HepG2 (cell line): ENCODE results near the gene JPH4. TPM values are rescaled to one million over a fixed set of nuclear protein-coding genes. Genes with fewer than 3 reads are reported as not detected.

Experiments used
- ATAC-seq: fragments of 200-7000 bp; cut with Tn5 transposase; 3 replicates; pipeline ENCODE4 v1.9.1; 2020; ENCODE audit warnings: mild to moderate bottlenecking, moderate library complexity
- BruUV-seq: library from RNA; stranded (reverse); fragments of 400-500 nt; replicated peaks from 2 replicates; lab custom pipeline; 2021; lab: Mats Ljungman, UMichigan
- CTCF ChIA-PET: fragments of 300-600 bp; formaldehyde crosslinking; extraction: SDS; loops from one replicate; lab custom pipeline; 2021; ENCODE audit warnings: low total read pairs, inconsistent platforms, low intra/inter-chr PET ratio; lab: Yijun Ruan, JAX
- POLR2A ChIA-PET: fragments of 350-600 bp; sonication (Branson Sonifier 250); formaldehyde crosslinking; loops from one replicate; lab custom pipeline; 2020; ENCODE audit warnings: antibody characterized with exemption, inconsistent platforms; lab: Yijun Ruan, JAX
- DNase-seq: peaks from one replicate; pipeline ENCODE4 v3.0.0-alpha.2; 2015; ENCODE audit warnings: low spot score
- FAIRE-seq: peaks from 3 replicates; lab custom pipeline; 2011; peaks lifted over from hg19 to GRCh38; lab: Jason Lieb, UNC
- H2AFZ ChIP-seq: one replicate; pipeline ENCODE4 v1.6.1; 2011; ENCODE audit warnings: low read length, inconsistent platforms
- H3K27ac ChIP-seq: fragments of 300-600 bp; 3 replicates; pipeline ENCODE4 v1.8.0; 2011; ENCODE audit warnings: mixed run types, mild to moderate bottlenecking, mixed read lengths, low read length, inconsistent platforms; ENCODE audit not compliant: insufficient read depth; ENCODE audit errors: extremely low read length
- H3K27me3 ChIP-seq, 2 experiments: fragments of 200-600 bp in 1 of 2; 2 replicates in 1 of 2; 3 replicates in 1 of 2; pipeline versions ENCODE4 v1.6.0 to v1.8.0; 2011; ENCODE audit warnings: low read length in 2 of 2, mild to moderate bottlenecking in 2 of 2, moderate library complexity in 2 of 2, inconsistent platforms in 1 of 2; ENCODE audit not compliant: insufficient read depth in 2 of 2, control insufficient read depth in 1 of 2
- H3K36me3 ChIP-seq, 2 experiments: fragments of 200-600 bp in 1 of 2; replicated peaks in 1 of 2; 2 replicates in 1 of 2; 3 replicates in 1 of 2; pipeline versions ENCODE4 v1.5.1 to v1.8.0; 2011; ENCODE audit warnings: low read length in 2 of 2, inconsistent platforms in 1 of 2; ENCODE audit not compliant: insufficient read depth in 2 of 2, control insufficient read depth in 1 of 2
- H3K4me1 ChIP-seq: 2 replicates; pipeline ENCODE4 v1.5.1; 2012; ENCODE audit warnings: low read length, inconsistent platforms; ENCODE audit not compliant: insufficient read depth
- H3K4me2 ChIP-seq: 2 replicates; pipeline ENCODE4 v1.6.0; 2011; ENCODE audit warnings: low read depth, low read length, inconsistent platforms
- H3K4me3 ChIP-seq, 3 experiments: fragments of 200-600 bp in 1 of 3; sonication (generic), shearing (Covaris generic) in 1 of 3; replicated peaks in 1 of 3; 2 replicates each; pipeline ENCODE4 v1.5.1; 2011 to 2016; ENCODE audit warnings: low read length in 3 of 3, inconsistent platforms in 2 of 3, low read depth in 2 of 3, mild to moderate bottlenecking in 2 of 3, control low read depth in 1 of 3, mixed read lengths in 1 of 3; ENCODE audit not compliant: insufficient read depth in 1 of 3
- H3K79me2 ChIP-seq: one replicate; pipeline ENCODE4 v1.6.1; 2011; ENCODE audit warnings: low read length, inconsistent platforms; ENCODE audit not compliant: insufficient read depth
- H3K9ac ChIP-seq: 2 replicates; pipeline ENCODE4 v1.6.0; 2011; ENCODE audit warnings: mild to moderate bottlenecking, low read depth, low read length, inconsistent platforms; ENCODE audit not compliant: insufficient read depth
- H3K9me3 ChIP-seq: 2 replicates; pipeline ENCODE4 v1.5.1; 2012; ENCODE audit warnings: mild to moderate bottlenecking, low read length
- H4K20me1 ChIP-seq: 2 replicates; pipeline ENCODE4 v1.6.0; 2011; ENCODE audit warnings: inconsistent platforms, mild to moderate bottlenecking, low read length, moderate library complexity; ENCODE audit not compliant: insufficient read depth
- MTA1 ChIP-seq: sonication (generic); formaldehyde crosslinking; IDR thresholded peaks from 2 replicates; pipeline ENCODE4 v1.4.0; 2020; ENCODE audit warnings: missing genetic modification reagents, mild to moderate bottlenecking, borderline replicate concordance
- PRPF4 ChIP-seq: fragments of 200-400 bp; formaldehyde crosslinking; IDR thresholded peaks from 2 replicates; pipeline ENCODE4 v1.6.1; 2016; ENCODE audit warnings: low read length, low read depth; ENCODE audit not compliant: poor library complexity, severe bottlenecking
- ZNF263 ChIP-seq: sonication (generic); formaldehyde crosslinking; IDR thresholded peaks from 2 replicates; pipeline ENCODE4 v1.4.0; 2020; ENCODE audit warnings: missing genetic modification reagents
- ZNF605 ChIP-seq: sonication (generic); formaldehyde crosslinking; IDR thresholded peaks from 2 replicates; pipeline ENCODE4 v1.8.0; 2022; ENCODE audit warnings: mild to moderate bottlenecking, missing genetic modification reagents
- WGBS: methylation state at CpG from one replicate; pipeline ENCODE4 v1.1.6; 2017; ENCODE audit warnings: low lambda C conversion rate; 5-methylcytosine and 5-hydroxymethylcytosine counted together
- in situ Hi-C: cut with HindIII; loops from 2 replicates; pipeline ENCODE4 v1.10.0; 2017; ENCODE audit warnings: low pct_unique_long_range_greater_than_20kb; ENCODE audit not compliant: extremely low pct_ligation_motif_present
- intact Hi-C: fragments of 100-400 bp; cut with micrococcal nuclease; formaldehyde crosslinking; loops from one replicate; pipeline ENCODE4 v1.10.0; 2022; ENCODE audit not compliant: unreplicated experiment
- polyA plus RNA-seq, 8 experiments: library from polyadenylated mRNA; depleted of rRNA in 3 of 8; stranded (reverse) in 7 of 8; unstranded in 1 of 8; fragments of >200 nt; fragmentation: Illumina TruSeq in 4 of 8; extraction: Trizol in 4 of 8; gene quantifications; 2 replicates each; pipeline versions ENCODE4 v1.2.1 to v1.2.3, GENCODE V29; 2011 to 2016; ENCODE audit warnings: low read depth in 4 of 8, missing spikeins in 1 of 8, mixed read lengths in 1 of 8; ENCODE audit not compliant: insufficient read depth in 1 of 8
- total RNA-seq, 5 experiments: library from RNA; depleted of rRNA; stranded (reverse); fragments of >200 nt; fragmentation: Illumina TruSeq; extraction: Trizol; gene quantifications; 2 replicates each; pipeline ENCODE4 v1.2.3, GENCODE V29; 2016; ENCODE audit warnings: low read depth in 1 of 5
- TF ChIP-seq, protein P1 (sequence below): sonication (generic); formaldehyde crosslinking; IDR thresholded peaks from 2 replicates; pipeline ENCODE4 v1.5.0; 2020; ENCODE audit warnings: mild to moderate bottlenecking, missing genetic modification reagents
- TF ChIP-seq, protein P2 (sequence below): sonication (generic); formaldehyde crosslinking; IDR thresholded peaks from 2 replicates; pipeline ENCODE4 v1.4.0; 2020; ENCODE audit warnings: missing genetic modification reagents

The JPH4 gene
- total and polyA plus RNA-seq, 2 of the 13 experiments (the other 11 are each of a cell fraction or from before 2014, with no cell fraction given): 0.08 to 0.22 TPM

GRCh38 chr14:23538785-23539184 lies 39.8 kb downstream of the JPH4 start (continued):
- TF ChIP-seq, protein P1, sequence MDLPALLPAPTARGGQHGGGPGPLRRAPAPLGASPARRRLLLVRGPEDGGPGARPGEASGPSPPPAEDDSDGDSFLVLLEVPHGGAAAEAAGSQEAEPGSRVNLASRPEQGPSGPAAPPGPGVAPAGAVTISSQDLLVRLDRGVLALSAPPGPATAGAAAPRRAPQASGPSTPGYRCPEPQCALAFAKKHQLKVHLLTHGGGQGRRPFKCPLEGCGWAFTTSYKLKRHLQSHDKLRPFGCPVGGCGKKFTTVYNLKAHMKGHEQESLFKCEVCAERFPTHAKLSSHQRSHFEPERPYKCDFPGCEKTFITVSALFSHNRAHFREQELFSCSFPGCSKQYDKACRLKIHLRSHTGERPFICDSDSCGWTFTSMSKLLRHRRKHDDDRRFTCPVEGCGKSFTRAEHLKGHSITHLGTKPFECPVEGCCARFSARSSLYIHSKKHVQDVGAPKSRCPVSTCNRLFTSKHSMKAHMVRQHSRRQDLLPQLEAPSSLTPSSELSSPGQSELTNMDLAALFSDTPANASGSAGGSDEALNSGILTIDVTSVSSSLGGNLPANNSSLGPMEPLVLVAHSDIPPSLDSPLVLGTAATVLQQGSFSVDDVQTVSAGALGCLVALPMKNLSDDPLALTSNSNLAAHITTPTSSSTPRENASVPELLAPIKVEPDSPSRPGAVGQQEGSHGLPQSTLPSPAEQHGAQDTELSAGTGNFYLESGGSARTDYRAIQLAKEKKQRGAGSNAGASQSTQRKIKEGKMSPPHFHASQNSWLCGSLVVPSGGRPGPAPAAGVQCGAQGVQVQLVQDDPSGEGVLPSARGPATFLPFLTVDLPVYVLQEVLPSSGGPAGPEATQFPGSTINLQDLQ: 0 out of 2 replicates have a peak, but pooled peaks have one; percentile 25
- TF ChIP-seq ZNF605 (CRISPR knock-in tag) (no peak), ZNF263 (peak; percentile 70)
- TF ChIP-seq, protein P2, sequence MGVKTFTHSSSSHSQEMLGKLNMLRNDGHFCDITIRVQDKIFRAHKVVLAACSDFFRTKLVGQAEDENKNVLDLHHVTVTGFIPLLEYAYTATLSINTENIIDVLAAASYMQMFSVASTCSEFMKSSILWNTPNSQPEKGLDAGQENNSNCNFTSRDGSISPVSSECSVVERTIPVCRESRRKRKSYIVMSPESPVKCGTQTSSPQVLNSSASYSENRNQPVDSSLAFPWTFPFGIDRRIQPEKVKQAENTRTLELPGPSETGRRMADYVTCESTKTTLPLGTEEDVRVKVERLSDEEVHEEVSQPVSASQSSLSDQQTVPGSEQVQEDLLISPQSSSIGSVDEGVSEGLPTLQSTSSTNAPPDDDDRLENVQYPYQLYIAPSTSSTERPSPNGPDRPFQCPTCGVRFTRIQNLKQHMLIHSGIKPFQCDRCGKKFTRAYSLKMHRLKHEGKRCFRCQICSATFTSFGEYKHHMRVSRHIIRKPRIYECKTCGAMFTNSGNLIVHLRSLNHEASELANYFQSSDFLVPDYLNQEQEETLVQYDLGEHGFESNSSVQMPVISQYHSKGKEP (CRISPR knock-in tag): no peak

DNA sequence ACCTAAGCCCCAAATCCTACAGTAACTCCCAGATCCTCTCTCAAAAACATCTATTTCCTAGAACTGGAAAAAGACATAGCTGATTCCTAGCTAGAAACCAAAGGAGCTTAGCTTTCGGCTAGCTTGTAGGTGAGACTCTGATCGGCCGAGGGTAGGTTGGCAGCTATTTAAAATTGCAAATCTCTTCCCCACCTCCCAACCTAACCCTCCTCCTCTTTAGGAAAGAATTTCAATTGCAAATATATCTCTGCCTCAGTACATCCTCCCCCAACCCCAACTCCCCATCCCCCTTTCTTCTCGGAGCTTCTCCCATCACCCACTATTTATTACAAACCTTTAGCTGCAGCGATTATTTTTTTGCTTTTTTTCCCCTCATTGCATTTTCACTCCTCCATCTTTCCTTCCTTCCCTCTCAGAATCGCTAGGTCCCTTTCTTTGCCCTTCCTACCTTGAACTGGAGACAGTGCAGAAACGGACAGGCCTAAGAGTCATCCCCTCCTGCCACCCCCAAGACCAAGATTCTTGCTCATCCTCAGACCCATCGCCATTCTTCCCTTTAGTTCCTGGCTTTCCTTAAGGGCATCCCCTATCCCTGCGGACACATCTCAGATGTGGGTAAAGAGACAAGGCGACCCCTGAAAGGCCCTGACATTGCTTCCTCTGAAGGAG lies 40.4 kb downstream of the JPH4 start:
- WGBS: 50% methylated on average over 10 of the region's 10 CpGs

More for the DNA sequence above, 40.4 kb downstream of the JPH4 start:
- H3K36me3 ChIP-seq: no peaks in the 10 kb centered on the region
- ChIA-PET POLR2A (interaction anchor here (0.7 to 3.5 kb wide), 4 partner anchors 9 to 443 kb away, joined by 3 to 17 read pairs (median 4); partner anchors contain the start of genes ACIN1, C14orf119 and THTPA), CTCF (interaction anchor here (2.8 to 3.0 kb wide), 2 partner anchors 25 to 60 kb away, joined by 12 to 58 read pairs; no protein-coding TSS in a partner anchor)
- H3K4me1 ChIP-seq: peaks cover 2% of the 10 kb centered on the region; the same call in 1 of the 2 replicates
- in situ Hi-C loops: no loop called here
- no peak for ATAC-seq
- no peaks in the 10 kb centered on the region for H4K20me1 ChIP-seq
- no peak overlapping the region for H3K9ac ChIP-seq
- no peak overlapping the region for H2AFZ ChIP-seq
- FAIRE-seq: no peak
- 0 out of 2 replicates have a peak, but pooled peaks have one; percentile 3 for TF ChIP-seq MTA1 (CRISPR knock-in tag)
- TF ChIP-seq PRPF4: peak; percentile 4
- no peak for TF ChIP-seq ZNF263
- no peak overlapping the region for H3K27ac ChIP-seq
- H3K4me2 ChIP-seq: no peak overlapping the region
- H3K9me3 ChIP-seq: no peaks in the 10 kb centered on the region
- no TSS peak for BruUV-seq
- DNase-seq: no peak
- H3K27me3 ChIP-seq: no peaks in the 10 kb centered on the region
- H3K79me2 ChIP-seq: no peaks in the 10 kb centered on the region
- intact Hi-C loops: loop anchor here (2.0 kb wide), 1 partner anchor 45 kb away; no protein-coding TSS in a partner anchor
- no peak overlapping the region for H3K4me3 ChIP-seq
